H1 (cell line): ENCODE measurements around the gene RAB40B. TPM values are rescaled to one million over a fixed set of nuclear protein-coding genes. Genes with fewer than 3 reads are reported as not detected.

Source experiments
- CTCF ChIA-PET: fragments of 300-600 bp; sonication (Branson Sonifier 250); formaldehyde crosslinking; loops from one replicate; lab custom pipeline; 2021; ENCODE audit not compliant: partially characterized antibody; lab: Charles Lee
- POLR2A ChIA-PET: fragments of 300-600 bp; sonication (Branson Sonifier 250); formaldehyde crosslinking; loops from one replicate; lab custom pipeline; 2021; ENCODE audit warnings: inconsistent platforms; ENCODE audit not compliant: partially characterized antibody; lab: Charles Lee
- DNase-seq, 2 experiments: peaks; one replicate each; pipeline versions ENCODE4 v3.0.0 to v3.0.0-alpha.2; 2010 to 2022; ENCODE audit warnings: low spot score in 2 of 2, low read depth in 1 of 2, mixed read lengths in 1 of 2
- FAIRE-seq: peaks from 2 replicates; lab custom pipeline; 2011; peaks lifted over from hg19 to GRCh38; lab: Jason Lieb, UNC
- H2AFZ ChIP-seq: 2 replicates; pipeline ENCODE4 v1.8.1; 2012; ENCODE audit warnings: low read length, inconsistent platforms
- H2AK5ac ChIP-seq: 2 replicates; pipeline ENCODE4 v1.6.1; 2013; ENCODE audit warnings: low read depth, low read length
- H2BK120ac ChIP-seq: replicated peaks from 2 replicates; pipeline ENCODE3; 2013; ENCODE audit warnings: low read depth, low read length, inconsistent platforms
- H2BK12ac ChIP-seq: 2 replicates; pipeline ENCODE4 v1.6.1; 2013; ENCODE audit warnings: low read depth, low read length
- H2BK15ac ChIP-seq: 2 replicates; pipeline ENCODE4 v1.6.1; 2013; ENCODE audit warnings: low read length
- H2BK20ac ChIP-seq: 2 replicates; pipeline ENCODE4 v1.6.1; 2013; ENCODE audit warnings: low read length
- H2BK5ac ChIP-seq: 2 replicates; pipeline ENCODE4 v1.6.1; 2013; ENCODE audit warnings: low read depth, low read length
- H3K14ac ChIP-seq: 2 replicates; pipeline ENCODE4 v1.6.1; 2013; ENCODE audit warnings: inconsistent platforms; ENCODE audit not compliant: insufficient read length
- H3K18ac ChIP-seq: 2 replicates; pipeline ENCODE4 v1.6.1; 2013; ENCODE audit warnings: low read length; ENCODE audit errors: extremely low read depth
- H3K23ac ChIP-seq: 2 replicates; pipeline ENCODE4 v1.6.1; 2013; ENCODE audit warnings: inconsistent platforms; ENCODE audit not compliant: insufficient read length
- H3K23me2 ChIP-seq: 2 replicates; pipeline ENCODE4 v1.6.1; 2013; ENCODE audit warnings: low read depth, low read length
- H3K27ac ChIP-seq: 2 replicates; pipeline ENCODE4 v1.6.1; 2011; ENCODE audit warnings: low read depth, low read length, inconsistent platforms
- H3K27me3 ChIP-seq, 4 experiments: replicated peaks in 1 of 4; 1 replicate in 1 of 4; 2 replicates in 3 of 4; pipeline versions ENCODE4 v1.6.1 to v1.8.1; 2011 to 2013; ENCODE audit warnings: low read length in 3 of 4, mild to moderate bottlenecking in 3 of 4, inconsistent platforms in 2 of 4, mixed read lengths in 2 of 4, moderate library complexity in 1 of 4; ENCODE audit not compliant: control insufficient read depth in 3 of 4, insufficient read depth in 3 of 4; ENCODE audit errors: extremely low read depth in 1 of 4
- H3K36me3 ChIP-seq, 4 experiments: 2 replicates each; pipeline versions ENCODE4 v1.6.1 to v1.8.1; 2011 to 2013; ENCODE audit warnings: mild to moderate bottlenecking in 4 of 4, low read length in 3 of 4, moderate library complexity in 2 of 4, control low read depth in 1 of 4, inconsistent platforms in 1 of 4; ENCODE audit not compliant: insufficient read depth in 4 of 4, control insufficient read depth in 2 of 4
- H3K4ac ChIP-seq: replicated peaks from 2 replicates; pipeline ENCODE3; 2013; ENCODE audit warnings: low read length, low read depth, mixed read lengths, inconsistent platforms; ENCODE audit not compliant: insufficient read length
- H3K4me1 ChIP-seq, 4 experiments: replicated peaks in 1 of 4; 1 replicate in 1 of 4; 2 replicates in 3 of 4; pipeline versions ENCODE4 v1.6.1 to v1.8.1; 2011 to 2013; ENCODE audit warnings: low read length in 3 of 4, inconsistent platforms in 2 of 4, mixed read lengths in 1 of 4; ENCODE audit not compliant: insufficient read depth in 4 of 4, control insufficient read depth in 3 of 4
- H3K4me2 ChIP-seq, 2 experiments: 2 replicates each; pipeline versions ENCODE4 v1.6.1 to v1.8.1; 2011 to 2013; ENCODE audit warnings: low read depth in 2 of 2, low read length in 2 of 2, control low read depth in 1 of 2, inconsistent platforms in 1 of 2, mild to moderate bottlenecking in 1 of 2; ENCODE audit not compliant: insufficient read depth in 1 of 2
- H3K4me3 ChIP-seq, 4 experiments: fragments of 200-600, 300-600 bp in 1 of 4; sonication (generic), shearing (Covaris generic), sonication (Bioruptor Twin) in 1 of 4; 2 replicates each; pipeline versions ENCODE4 v1.5.1 to v1.8.1; 2011 to 2016; ENCODE audit warnings: low read length in 4 of 4, low read depth in 3 of 4, control low read depth in 2 of 4, inconsistent platforms in 2 of 4, mild to moderate bottlenecking in 2 of 4, mixed read lengths in 1 of 4, moderate library complexity in 1 of 4; ENCODE audit not compliant: insufficient read depth in 2 of 4; ENCODE audit errors: extremely low read depth in 1 of 4
- H3K56ac ChIP-seq: replicated peaks from 2 replicates; pipeline ENCODE3; 2013; ENCODE audit warnings: low read depth, mild to moderate bottlenecking, mixed read lengths, low read length, inconsistent platforms; ENCODE audit not compliant: insufficient read length
- H3K79me1 ChIP-seq: 2 replicates; pipeline ENCODE4 v1.6.1; 2013; ENCODE audit warnings: low read depth, low read length, control low read depth
- H3K79me2 ChIP-seq, 2 experiments: 2 replicates each; pipeline versions ENCODE4 v1.6.1 to v1.8.1; 2012 to 2013; ENCODE audit warnings: low read length in 2 of 2, mild to moderate bottlenecking in 2 of 2, inconsistent platforms in 1 of 2; ENCODE audit not compliant: insufficient read depth in 2 of 2, control insufficient read depth in 1 of 2
- H3K9ac ChIP-seq, 4 experiments: replicated peaks in 1 of 4; 1 replicate in 1 of 4; 2 replicates in 3 of 4; pipeline versions ENCODE4 v1.6.1 to v1.8.1; 2011 to 2013; ENCODE audit warnings: low read depth in 3 of 4, low read length in 3 of 4, control low read depth in 2 of 4, mild to moderate bottlenecking in 2 of 4, moderate library complexity in 2 of 4, inconsistent platforms in 1 of 4; ENCODE audit errors: extremely low read depth in 1 of 4
- H3K9me3 ChIP-seq, 2 experiments: 2 replicates each; pipeline versions ENCODE4 v1.6.1 to v1.8.1; 2012 to 2013; ENCODE audit warnings: mild to moderate bottlenecking in 2 of 2, moderate library complexity in 2 of 2, control low read depth in 1 of 2, inconsistent platforms in 1 of 2, low read depth in 1 of 2, low read length in 1 of 2, mixed read lengths in 1 of 2; ENCODE audit not compliant: insufficient read depth in 2 of 2
- H4K20me1 ChIP-seq, 2 experiments: replicated peaks in 1 of 2; 2 replicates each; pipeline versions ENCODE3 to v1.8.1; 2011 to 2013; ENCODE audit warnings: inconsistent platforms in 2 of 2, low read length in 2 of 2, mild to moderate bottlenecking in 1 of 2; ENCODE audit not compliant: insufficient read depth in 2 of 2, control insufficient read depth in 1 of 2
- H4K5ac ChIP-seq: 2 replicates; pipeline ENCODE4 v1.6.1; 2013; ENCODE audit warnings: low read length, low read depth, mixed read lengths, inconsistent platforms; ENCODE audit not compliant: insufficient read length
- H4K8ac ChIP-seq: 2 replicates; pipeline ENCODE4 v1.8.0; 2013; ENCODE audit warnings: mild to moderate bottlenecking, moderate library complexity, low read length, inconsistent platforms; ENCODE audit not compliant: insufficient read depth; ENCODE audit errors: extremely low read depth
- H4K91ac ChIP-seq: replicated peaks from 2 replicates; pipeline ENCODE3; 2013; ENCODE audit warnings: low read length, mixed read lengths, inconsistent platforms; ENCODE audit not compliant: insufficient read length
- HDAC6 ChIP-seq: IDR thresholded peaks from one replicate; pipeline ENCODE4 v1.7.1; 2012; ENCODE audit warnings: low read depth, mild to moderate bottlenecking, inconsistent platforms, low read length, moderate library complexity
- JUND ChIP-seq: IDR thresholded peaks from 2 replicates; pipeline ENCODE4 v1.6.1; 2011; ENCODE audit warnings: mild to moderate bottlenecking, improper control_type of control experiment, low read length
- TBP ChIP-seq: IDR thresholded peaks from 2 replicates; pipeline ENCODE4 v1.6.1; 2011; ENCODE audit warnings: low read depth, low read length, improper control_type of control experiment
- TEAD4 ChIP-seq: IDR thresholded peaks from 2 replicates; pipeline ENCODE4 v1.6.1; 2012; ENCODE audit warnings: low read depth, low read length, inconsistent platforms, mixed read lengths
- ZNF274 ChIP-seq: IDR thresholded peaks from 2 replicates; pipeline ENCODE4 v1.7.0; 2012; ENCODE audit warnings: low read length, borderline replicate concordance; ENCODE audit errors: extremely low read depth
- WGBS, 2 experiments: shearing (Covaris generic) in 1 of 2; methylation state at CpG; one replicate each; pipeline versions ENCODE4 v1.1.6 to v1.1.7; 2013 to 2015; ENCODE audit warnings: low lambda C conversion rate in 2 of 2, mixed read lengths in 2 of 2, inconsistent platforms in 1 of 2, low coverage in 1 of 2, missing lambda C conversion rate in 1 of 2; ENCODE audit not compliant: insufficient replicate concordance in 2 of 2, insufficient coverage in 1 of 2, insufficient read length in 1 of 2; ENCODE audit errors: extremely low coverage in 1 of 2, missing lambda C conversion rate in 1 of 2; 5-methylcytosine and 5-hydroxymethylcytosine counted together
- polyA plus RNA-seq, 7 experiments: library from polyadenylated mRNA; depleted of rRNA in 3 of 7; stranded (reverse) in 5 of 7; unstranded in 2 of 7; fragments of >200 nt in 5 of 7; fragments of 200-250 nt in 2 of 7; gene quantifications; 1 replicate in 5 of 7; 2 replicates in 1 of 7; 4 replicates in 1 of 7; pipeline versions ENCODE4 v1.2.1 to v1.2.3, GENCODE V29; 2011 to 2013; ENCODE audit warnings: missing spikeins in 2 of 7, mixed read lengths in 2 of 7
- total RNA-seq: library from RNA; stranded (reverse); fragmentation: NEBNext Ultra II Directional; extraction: Animal tissue kit (Norgen Biotek cat#: 25700); gene quantifications from 2 replicates; pipeline ENCODE4 v1.2.1, GENCODE V29; 2021
- TF ChIP-seq, protein P1 (sequence below): IDR thresholded peaks from 2 replicates; pipeline ENCODE4 v1.6.1; 2012; ENCODE audit warnings: low read length, inconsistent platforms

The RAB40B gene
- total and polyA plus RNA-seq, 2 of the 8 experiments (the other 6 are each of a cell fraction or from before 2014, with no cell fraction given) = 3.1 to 4.6 TPM

DNA sequence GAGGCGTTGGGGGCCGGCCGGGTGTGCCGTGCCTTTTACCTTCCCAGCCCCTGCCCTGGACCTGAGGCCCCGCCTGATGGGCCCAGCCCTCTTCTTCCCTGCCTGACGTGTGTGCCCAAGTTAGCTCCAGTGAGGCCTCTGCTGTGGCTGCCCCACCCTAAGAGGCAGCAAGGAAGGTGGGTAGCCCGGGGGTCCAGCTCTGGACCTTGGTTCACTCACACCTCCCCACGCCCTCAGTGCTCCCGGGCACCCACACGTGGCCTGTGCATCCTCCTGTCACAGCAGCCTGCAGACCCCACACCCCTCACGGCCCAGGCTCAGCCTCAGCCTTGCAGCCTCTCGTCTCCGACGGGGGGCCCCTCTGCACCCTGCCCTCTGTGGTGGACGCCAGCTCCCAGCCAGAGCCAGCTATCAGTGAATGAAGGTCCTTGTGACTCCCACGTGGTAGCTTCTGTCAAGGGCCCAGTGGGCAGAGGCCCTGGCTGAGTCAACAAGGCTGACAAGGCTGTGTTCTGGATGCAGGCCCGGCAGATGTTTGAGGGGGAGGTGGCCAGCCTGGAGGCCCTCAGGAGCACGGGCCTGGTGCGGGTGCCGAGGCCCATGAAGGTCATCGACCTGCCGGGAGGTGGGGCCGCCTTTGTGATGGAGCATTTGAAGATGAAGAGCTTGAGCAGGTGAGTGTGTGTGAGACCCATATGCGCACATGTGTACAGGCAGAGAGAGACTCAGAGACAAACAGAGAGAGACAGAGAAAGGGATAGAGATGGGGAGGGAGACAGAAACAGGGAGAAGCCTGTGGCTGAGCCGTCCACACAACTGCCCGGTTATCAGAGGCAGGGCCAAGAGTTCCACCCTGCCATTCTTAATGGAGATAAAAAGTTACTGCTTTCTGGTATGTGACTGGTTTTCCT is 39.7 kb upstream of the RAB40B start:
- Histone ChIP-seq H2AK5ac (no peak overlapping the region), H3K23me2 (peaks cover 11% of the 10 kb centered on the region; the same call in 1 of the 2 replicates), H3K79me1 (peaks cover 2% of the 10 kb centered on the region), H3K4ac (no peak overlapping the region), H2BK120ac (no peak overlapping the region), H2BK20ac (no peak overlapping the region), H2AFZ (no peak overlapping the region), H3K36me3 (peaks cover 0 to 26% (median 15%) of the 10 kb centered on the region in 4 experiments; a peak in 7 of 8 replicates), H2BK5ac (no peak overlapping the region), H4K91ac (no peak overlapping the region), H3K9ac (no peak overlapping the region), H3K56ac (no peak overlapping the region), H2BK15ac (no peak overlapping the region), H3K23ac (no peak overlapping the region), H3K27me3 (peaks cover 0 to 3% (median 0%) of the 10 kb centered on the region in 4 experiments; a peak in 2 of 7 replicates), H2BK12ac (no peak overlapping the region), H3K14ac (no peak overlapping the region), H4K20me1 (no peaks in the 10 kb centered on the region), H4K8ac (no peak overlapping the region), H3K18ac (no peak overlapping the region), H3K27ac (no peak overlapping the region), H4K5ac (no peak overlapping the region), H3K9me3 (peaks cover 11 to 15% of the 10 kb centered on the region in 2 experiments), H3K79me2 (no peaks in the 10 kb centered on the region), H3K4me3 (no peak overlapping the region), H3K4me1 (peaks cover 0 to 2% (median under 1%) of the 10 kb centered on the region in 4 experiments; a peak in 2 of 7 replicates), H3K4me2 (no peak overlapping the region)
- WGBS, 2 experiments = 85% methylated on average over 26 of the region's 26 CpGs; no CpG with 5 or more reads in 1 of the 2 experiments
- no peak for DNase-seq
- ChIA-PET CTCF (interaction anchor here (1.2 kb wide), 1 partner anchor 25 kb away, joined by 3 read pairs; no protein-coding TSS in a partner anchor), POLR2A (interaction anchor here (0.8 to 1.9 kb wide), 2 partner anchors 10 to 96 kb away, joined by 3 to 10 read pairs; no protein-coding TSS in a partner anchor)
- TF ChIP-seq TBP (no peak), TEAD4 (no peak), HDAC6 (no peak), ZNF274 (no peak), JUND (no peak)
- TF ChIP-seq, protein P1, sequence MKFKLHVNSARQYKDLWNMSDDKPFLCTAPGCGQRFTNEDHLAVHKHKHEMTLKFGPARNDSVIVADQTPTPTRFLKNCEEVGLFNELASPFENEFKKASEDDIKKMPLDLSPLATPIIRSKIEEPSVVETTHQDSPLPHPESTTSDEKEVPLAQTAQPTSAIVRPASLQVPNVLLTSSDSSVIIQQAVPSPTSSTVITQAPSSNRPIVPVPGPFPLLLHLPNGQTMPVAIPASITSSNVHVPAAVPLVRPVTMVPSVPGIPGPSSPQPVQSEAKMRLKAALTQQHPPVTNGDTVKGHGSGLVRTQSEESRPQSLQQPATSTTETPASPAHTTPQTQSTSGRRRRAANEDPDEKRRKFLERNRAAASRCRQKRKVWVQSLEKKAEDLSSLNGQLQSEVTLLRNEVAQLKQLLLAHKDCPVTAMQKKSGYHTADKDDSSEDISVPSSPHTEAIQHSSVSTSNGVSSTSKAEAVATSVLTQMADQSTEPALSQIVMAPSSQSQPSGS = no peak
- FAIRE-seq = no peak
